Kidney tubule cell (primary cell): ENCODE data around the gene PRM1.
A peak's percentile ranks its signal among the peaks of the same experiment; 100 is the strongest.

Experiments
- DNase-seq: peaks from one replicate; pipeline ENCODE4 v3.0.0-alpha.2; 2018; ENCODE audit warnings: low spot score

Gene PRM1

GRCh38 chr16:11236461-11237254 lies 44.5 kb downstream of the PRM1 start:
- DNase-seq: no peak

- peak; percentile 81 for DNase-seq
These were observed 45.5 kb downstream of the PRM1 start for GRCh38 chr16:11235703-11235991.

- no peak for DNase-seq
These were observed 46.0 kb downstream of the PRM1 start for GRCh38 chr16:11234884-11235702.

- no peak for DNase-seq
These were observed 47.3 kb downstream of the PRM1 start for GRCh38 chr16:11233727-11234376.

- no peak for DNase-seq
These were observed 48.0 kb downstream of the PRM1 start for GRCh38 chr16:11232852-11233726.

GRCh38 chr16:11232302-11232851 lies 48.8 kb downstream of the PRM1 start:
- DNase-seq: no peak

GRCh38 chr16:11231367-11231970 lies 49.7 kb downstream of the PRM1 start:
- no peak for DNase-seq
